HepG2 (cell line): ENCODE measurements around the gene IWS1.

Experiments used
- AHR ChIP-seq: IDR thresholded peaks from 2 replicates; pipeline ENCODE4 v1.6.1; 2018; ENCODE audit warnings: missing genetic modification reagents, missing compliant biosample characterization
- CTCF ChIP-seq: sonication (generic); formaldehyde crosslinking; IDR thresholded peaks from 2 replicates; pipeline ENCODE4 v1.5.0; 2020; ENCODE audit warnings: mild to moderate bottlenecking, missing genetic modification reagents, moderate library complexity
- FOXJ3 ChIP-seq: sonication (generic); formaldehyde crosslinking; IDR thresholded peaks from 2 replicates; pipeline ENCODE4 v1.4.0; 2020; ENCODE audit warnings: missing genetic modification reagents, mild to moderate bottlenecking, borderline replicate concordance
- HNF4A ChIP-seq: sonication (generic); formaldehyde crosslinking; IDR thresholded peaks from 2 replicates; pipeline ENCODE4 v1.4.0; 2020; ENCODE audit warnings: missing genetic modification reagents
- HOXA9 ChIP-seq: sonication (generic); formaldehyde crosslinking; IDR thresholded peaks from 2 replicates; pipeline ENCODE4 v1.8.1; 2022; ENCODE audit warnings: missing genetic modification reagents, mild to moderate bottlenecking, moderate library complexity, borderline replicate concordance
- MYNN ChIP-seq: sonication (generic); formaldehyde crosslinking; IDR thresholded peaks from 2 replicates; pipeline ENCODE4 v1.4.0; 2020; ENCODE audit warnings: mild to moderate bottlenecking, low read depth, missing genetic modification reagents
- NR3C1 ChIP-seq: sonication (generic); formaldehyde crosslinking; IDR thresholded peaks from 2 replicates; pipeline ENCODE4 v1.4.0; 2020; ENCODE audit warnings: missing genetic modification reagents
- PITX1 ChIP-seq: sonication (generic); formaldehyde crosslinking; IDR thresholded peaks from 2 replicates; pipeline ENCODE4 v1.5.1; 2020; ENCODE audit warnings: mild to moderate bottlenecking, missing genetic modification reagents
- PLSCR1 ChIP-seq: sonication (generic); formaldehyde crosslinking; IDR thresholded peaks from 2 replicates; pipeline ENCODE4 v1.5.0; 2020; ENCODE audit warnings: missing genetic modification reagents, mild to moderate bottlenecking, borderline replicate concordance
- POLR2A ChIP-seq, 2 experiments: IDR thresholded peaks; 2 replicates each; pipeline ENCODE4 v1.6.1; 2011; ENCODE audit warnings: low read depth in 2 of 2, low read length in 2 of 2, mild to moderate bottlenecking in 1 of 2, moderate library complexity in 1 of 2; ENCODE audit not compliant: insufficient read depth in 1 of 2
- TAF1 ChIP-seq: sonication (generic); formaldehyde crosslinking; IDR thresholded peaks from 2 replicates; pipeline ENCODE4 v1.4.0; 2020; ENCODE audit warnings: missing genetic modification reagents

GRCh38 chr2:127451981-127452380 lies 74.3 kb downstream of the IWS1 start:
- TF ChIP-seq FOXJ3 (CRISPR knock-in tag) (no peak), NR3C1 (CRISPR knock-in tag) (no peak), HOXA9 (CRISPR knock-in tag) (no peak), CTCF (CRISPR knock-in tag) (no peak), POLR2A (IDR thresholded peaks at IDR 0.05; ENCODE audit: insufficient read depth in 1 of 2, low read depth in 2 of 2, low read length in 2 of 2) (no peak), HNF4A (no peak), PLSCR1 (CRISPR knock-in tag) (no peak), PITX1 (no peak), MYNN (CRISPR knock-in tag) (no peak), TAF1 (CRISPR knock-in tag) (no peak), AHR (CRISPR knock-in tag) (no peak)
